Activated CD8-positive, alpha-beta memory T cell treated with anti-CD3 and anti-CD28 coated beads for 24 hours (primary cell): ENCODE measurements around the gene KCNH1.

Experiments used
- DNase-seq: peaks from one replicate; pipeline ENCODE4 v3.0.0-alpha.2; 2020

KCNH1 gene

DNA sequence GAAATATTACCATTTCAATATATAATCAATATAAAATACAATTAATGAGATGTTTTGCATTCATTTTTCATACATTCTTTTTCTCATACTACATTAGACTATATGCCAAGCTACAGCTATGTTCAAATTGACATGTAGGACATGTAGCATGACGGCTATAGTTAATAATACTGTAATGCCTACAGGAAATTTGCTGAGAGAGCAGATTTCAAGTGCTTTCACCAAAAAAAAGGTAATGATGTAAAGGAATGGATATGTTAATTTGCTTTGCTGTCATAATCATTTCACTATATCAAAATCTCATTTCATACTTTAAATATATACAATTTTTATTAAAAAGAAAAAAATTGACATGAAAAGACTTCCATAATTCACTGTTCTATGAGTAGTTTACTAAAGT, 215.1 kb downstream of the KCNH1 start:
- DNase-seq, result no peak

DNA sequence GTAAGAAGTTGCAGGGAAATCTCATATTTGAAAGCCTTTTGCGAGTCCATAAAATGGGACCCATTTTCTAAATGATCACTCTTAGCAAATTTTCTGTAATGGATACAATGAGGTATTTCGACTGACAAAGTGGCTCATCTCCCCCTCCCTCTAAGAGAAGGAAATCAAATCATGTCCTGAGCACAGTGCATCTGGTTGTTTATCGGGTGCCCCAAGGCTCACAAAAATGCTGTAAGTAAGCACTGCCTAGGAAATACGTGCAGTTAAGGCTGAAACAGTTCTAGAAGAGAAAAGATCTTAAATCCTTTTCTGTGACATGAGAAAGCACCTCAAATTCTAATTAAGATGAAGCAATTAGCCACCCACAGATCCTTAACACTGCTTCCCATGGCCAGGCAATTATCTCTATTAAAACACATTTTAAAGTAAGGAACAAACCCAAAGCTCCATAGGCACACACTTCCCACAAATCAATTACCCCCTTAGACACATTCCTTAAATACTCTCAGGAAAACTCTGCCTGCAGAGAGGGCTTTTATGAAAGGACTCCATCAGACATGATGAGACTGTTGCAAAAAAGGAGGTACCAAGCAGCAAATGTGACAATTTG, 216.3 kb downstream of the KCNH1 start:
- no peak for DNase-seq

DNA sequence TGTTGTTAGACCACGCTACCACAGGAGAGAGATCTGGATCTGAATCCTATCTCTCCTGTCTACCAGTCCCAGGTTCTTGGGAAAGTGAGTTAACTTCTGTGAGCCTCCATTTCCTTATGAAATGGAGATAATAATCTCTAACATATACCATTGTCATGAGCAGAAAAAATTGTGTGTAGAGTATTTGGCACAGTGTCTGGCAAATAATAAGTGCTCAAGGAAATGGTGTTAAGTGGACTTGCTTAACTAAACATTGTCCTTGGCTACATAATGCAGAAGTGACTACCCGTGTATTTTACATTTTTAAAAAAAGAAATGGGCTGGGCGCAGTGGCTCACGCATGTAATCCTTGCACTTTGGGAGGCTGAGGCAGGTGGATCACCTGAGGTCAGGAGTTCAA, 217.4 kb downstream of the KCNH1 start:
- DNase-seq, result no peak

DNA sequence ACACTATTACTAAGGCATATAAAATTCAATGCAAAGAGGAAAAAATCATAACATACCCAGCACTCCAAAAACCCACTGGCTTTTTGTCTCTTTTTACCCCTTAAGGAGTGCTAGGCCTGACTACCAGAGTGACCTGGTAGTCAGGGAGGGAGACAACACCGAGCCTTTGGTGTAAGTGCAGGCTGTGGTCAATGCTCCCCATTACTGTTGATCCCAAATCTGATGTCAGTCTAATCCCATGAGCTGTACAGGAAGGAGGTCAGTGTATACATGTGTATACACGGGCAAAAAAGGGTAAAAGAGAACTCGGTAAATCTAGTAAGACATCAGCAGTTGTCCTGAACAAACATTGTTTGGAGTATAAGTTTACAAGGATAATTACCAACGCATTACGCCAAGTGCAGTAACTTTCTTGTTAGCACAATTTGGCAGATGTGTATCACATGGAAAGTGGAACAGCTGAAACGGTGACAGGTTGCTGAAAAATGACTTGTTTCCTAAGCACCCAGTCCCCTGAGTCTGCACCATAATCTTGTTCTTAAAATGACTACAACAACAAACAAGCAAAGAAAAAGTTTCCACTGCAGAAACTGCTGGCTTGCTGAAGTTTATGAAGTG, 217.9 kb downstream of the KCNH1 start:
- no peak for DNase-seq

DNA sequence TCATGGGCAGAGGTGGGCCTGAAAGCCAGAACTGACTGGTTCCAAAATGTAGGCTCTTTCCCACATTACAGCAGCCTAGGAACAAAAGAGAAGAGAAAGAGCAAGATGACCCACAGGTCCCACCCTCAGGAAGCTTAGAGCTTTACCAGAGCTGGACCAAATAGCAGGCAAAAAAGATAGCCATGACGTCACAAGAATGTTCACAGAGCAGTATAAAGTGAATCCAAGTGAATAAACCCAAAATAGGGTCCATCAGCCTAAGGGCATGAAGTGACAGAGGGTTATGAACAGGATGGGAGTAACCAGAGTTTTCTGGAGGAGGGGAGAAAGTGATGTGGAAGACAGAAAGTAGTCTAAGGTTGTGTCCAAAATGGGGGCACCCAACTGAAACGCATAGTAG, 221.2 kb downstream of the KCNH1 start:
- DNase-seq, result no peak

DNA sequence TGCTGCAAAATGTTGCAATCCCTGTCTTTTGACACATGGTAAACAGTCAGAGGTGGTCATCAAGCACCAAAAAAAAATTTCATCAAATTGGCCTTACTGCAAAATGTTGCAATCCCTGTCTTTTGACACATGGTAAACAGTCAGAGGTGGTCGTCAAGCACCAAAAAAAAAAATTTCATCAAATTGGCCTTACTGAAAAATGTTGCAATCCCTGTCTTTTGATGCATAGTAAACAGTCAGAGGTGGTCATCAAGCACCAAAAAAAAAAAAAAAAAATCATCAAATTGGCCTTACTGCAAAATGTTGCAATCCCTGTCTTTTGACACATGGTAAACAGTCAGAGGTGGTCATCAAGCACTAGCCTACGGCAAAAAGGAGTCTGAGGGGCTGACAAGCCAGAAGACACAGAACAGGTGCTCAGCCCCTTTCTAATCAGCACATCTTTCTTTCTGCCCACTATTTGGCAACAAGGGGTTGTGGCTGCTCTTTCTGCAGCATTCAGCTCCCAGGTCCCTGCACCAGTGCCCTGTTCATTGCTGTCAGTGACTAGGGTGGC, 223.8 kb downstream of the KCNH1 start:
- DNase-seq, result no peak

DNA sequence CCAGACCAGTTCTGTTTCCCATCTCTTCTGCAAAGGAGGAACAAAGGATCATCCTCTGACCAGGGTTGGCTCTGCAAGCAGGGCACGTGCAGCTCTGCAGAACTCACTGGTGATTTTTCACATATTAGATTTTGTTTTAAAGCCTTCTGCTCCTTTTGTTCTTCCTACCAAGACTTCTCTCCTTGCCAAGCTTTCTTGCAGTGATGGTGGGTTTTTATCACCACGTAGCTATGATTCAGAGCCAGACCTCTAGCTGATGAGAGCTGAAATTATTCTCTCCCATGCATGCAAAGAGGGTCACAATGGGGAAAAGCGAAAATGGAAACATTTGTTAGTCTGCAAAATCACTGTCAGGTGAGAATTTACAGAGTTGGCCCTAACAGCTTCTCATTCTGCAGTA, 225.2 kb downstream of the KCNH1 start:
- DNase-seq, result no peak

DNA sequence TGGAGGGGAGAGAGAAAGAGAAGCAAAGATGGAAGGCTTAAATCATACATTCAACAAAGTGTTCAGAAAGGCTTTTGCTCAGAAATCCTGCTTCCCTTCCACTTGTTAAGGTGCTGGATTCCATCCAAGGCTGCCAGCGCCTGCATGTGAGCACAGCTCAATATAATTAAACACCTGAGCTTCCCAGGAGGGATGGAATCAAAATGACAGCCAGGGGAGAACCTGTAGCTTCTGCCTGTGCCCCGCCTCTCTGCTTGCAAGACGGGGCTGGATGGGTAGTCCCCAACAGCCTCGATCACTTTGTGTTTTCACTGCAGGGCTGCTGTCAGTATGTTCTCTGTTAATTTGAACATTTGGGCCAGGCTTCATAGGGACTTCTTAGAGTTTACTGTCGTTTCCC, 225.7 kb downstream of the KCNH1 start:
- DNase-seq, result no peak

DNA sequence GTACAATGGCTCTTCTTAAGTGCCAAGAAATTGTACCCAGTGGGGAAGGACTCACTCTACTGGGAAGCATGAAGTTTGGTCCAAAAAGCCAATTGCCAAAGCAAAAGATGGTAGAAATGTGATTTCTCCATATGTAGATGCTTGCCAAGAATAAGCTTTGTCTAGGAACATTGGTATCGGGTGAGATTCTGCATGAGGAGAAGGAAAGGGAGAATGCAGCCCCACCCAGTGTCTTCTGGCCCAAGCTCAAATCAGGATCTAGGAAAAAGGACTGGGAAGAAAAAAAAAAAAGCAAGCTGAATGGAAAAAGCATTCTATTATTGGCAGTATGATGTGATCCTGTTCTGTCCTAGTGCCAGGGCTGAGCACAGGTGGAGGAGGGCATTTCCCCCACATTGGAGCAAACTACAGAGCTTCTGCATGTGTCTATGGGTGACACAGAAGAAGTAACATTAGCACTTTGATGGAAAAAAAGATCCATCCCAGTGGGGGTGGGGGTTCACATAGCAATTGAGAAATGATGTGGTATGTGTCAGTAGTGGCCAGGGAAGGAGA, 226.6 kb downstream of the KCNH1 start:
- DNase-seq, result no peak

DNA sequence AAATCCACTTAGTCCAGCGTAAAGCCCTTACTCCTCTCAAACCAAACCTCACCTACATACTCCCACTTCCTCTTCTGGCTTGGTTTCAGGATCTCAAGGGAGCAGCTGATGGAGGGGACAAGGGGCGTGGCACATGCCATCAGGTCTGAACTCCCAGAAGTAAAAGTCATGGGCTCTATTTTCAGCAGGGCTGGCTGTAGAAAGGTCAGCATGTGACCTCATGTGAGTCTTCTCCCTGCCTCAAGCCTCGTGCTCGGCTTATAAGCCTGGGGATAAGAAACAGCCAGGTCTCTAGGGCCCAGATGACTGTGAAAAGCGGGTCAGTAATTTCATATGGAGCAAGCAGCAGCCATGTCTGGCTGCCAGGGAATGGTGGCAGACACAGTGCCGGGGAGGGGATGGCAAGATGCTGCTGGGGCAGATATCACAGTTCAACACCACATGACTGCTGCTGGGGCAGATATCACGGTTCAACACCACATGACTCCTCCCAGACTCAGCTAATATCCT, 227.9 kb downstream of the KCNH1 start:
- DNase-seq, result no peak

DNA sequence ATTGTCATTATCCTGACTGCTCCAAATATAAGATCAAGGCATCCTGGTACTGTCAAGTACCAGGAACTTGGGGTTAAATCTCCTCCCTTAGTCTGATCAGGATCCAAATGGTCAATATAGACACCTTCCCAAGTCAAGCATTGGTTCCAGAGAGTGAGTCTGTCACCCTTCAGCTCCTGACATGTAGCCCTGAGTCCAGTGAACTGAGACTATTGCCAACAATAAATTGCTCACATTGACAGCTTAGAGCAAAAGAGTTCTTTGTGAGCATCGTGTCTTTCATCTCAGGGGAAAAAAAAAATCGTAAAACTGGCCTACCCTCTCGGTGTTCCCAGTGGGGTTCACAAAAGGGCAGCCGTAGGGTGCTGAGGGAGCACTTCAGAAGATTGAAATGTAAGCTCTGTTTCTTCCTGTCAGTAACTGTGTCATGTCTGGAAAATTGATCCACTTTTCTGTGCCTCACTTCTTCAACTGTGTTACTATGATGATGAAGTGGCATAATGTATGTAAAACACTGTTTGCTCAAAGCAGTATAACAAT, 228.5 kb downstream of the KCNH1 start:
- no peak for DNase-seq

DNA sequence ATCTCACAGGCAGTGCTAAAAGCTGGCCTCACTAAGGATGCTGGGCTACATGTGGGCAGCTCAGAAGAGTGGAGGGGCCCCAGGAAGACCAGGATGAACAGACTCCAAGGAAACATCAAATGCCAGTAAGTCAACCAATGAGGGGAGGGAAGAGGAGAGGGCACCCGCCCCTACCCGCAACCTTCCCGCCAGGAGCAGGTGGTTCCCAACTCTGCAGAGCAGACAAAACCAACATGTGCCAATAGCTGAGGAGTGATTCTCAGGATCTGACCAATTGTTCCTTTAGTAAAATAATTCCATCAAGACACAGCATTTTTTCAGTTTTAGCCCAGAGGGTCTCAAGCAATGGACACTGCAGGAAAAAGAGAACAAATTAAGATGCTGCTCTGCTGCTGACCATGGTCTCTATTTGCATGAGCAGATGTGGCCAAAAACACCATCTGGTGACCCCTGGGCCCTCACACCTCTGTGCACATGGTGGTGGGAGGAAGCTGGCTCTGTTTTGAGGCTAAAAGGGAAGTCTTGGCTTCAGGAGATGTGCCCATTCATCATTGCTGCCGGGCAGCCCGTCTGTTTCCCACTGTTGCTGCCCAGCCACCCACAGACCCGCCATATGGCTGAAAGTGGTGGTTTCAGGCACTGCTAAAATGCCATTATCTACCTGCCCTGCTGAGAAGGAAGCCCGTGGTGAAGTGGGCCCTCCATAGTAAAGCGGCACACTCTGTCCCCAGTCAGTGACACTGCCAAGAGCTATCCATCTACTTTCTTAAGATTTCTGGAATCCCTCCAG, 231.8 kb downstream of the KCNH1 start:
- no peak for DNase-seq

DNA sequence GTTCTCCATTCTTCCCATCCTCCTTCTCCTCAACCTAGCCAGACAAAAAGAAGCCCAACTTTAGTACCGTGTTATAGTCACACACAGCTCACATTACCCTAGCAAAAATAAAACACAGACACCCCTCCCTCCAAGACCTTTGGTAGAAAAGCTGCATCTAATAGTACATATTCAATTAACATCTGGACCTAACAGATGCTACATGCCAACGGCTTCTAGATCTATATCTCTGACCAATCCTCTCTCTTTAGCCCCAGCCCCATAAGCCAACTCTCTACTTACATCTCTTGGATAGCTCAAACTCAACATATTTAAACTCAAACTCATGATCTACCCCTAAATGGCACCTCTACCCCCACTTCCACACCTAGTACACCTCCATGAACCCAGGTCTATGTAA, 233.1 kb downstream of the KCNH1 start:
- no peak for DNase-seq

DNA sequence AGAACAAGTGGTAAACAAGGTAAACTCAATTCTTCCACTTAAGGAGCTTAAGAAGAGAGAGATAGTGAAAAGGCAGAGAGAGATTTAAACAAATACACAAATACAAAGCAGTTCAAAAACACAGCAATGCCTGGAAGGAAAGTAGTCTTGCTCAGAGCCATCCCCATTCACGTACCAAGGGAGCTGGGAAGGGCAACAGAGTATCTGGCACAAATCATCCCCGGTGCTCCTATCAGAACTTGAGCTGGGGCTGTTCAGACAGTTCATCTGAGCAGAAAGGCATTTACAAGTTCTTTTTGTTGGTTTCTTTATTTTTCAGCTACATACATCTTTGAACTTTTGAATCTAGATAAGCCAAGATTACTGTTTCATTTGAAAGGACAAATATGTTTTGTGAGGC, 233.9 kb downstream of the KCNH1 start:
- DNase-seq, result no peak

DNA sequence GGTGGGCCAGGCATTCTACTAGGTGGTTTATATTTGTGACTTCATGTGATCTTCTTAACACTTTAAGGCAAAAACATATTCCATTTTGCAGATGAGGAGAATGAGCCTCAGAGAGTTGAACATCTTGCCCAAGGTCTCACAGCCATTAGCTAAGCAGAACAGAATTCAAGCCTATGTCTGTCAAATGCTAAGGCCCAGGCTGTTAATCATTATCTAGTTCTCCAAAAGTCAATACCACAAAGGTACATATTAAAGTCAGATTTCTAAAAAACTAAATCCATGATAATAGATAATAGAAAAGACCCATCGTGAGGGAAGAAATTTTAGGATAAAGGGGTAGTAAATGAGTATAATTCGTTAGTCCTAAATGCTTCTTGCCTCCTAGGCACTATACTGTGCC, 234.3 kb downstream of the KCNH1 start:
- DNase-seq, result no peak

DNA sequence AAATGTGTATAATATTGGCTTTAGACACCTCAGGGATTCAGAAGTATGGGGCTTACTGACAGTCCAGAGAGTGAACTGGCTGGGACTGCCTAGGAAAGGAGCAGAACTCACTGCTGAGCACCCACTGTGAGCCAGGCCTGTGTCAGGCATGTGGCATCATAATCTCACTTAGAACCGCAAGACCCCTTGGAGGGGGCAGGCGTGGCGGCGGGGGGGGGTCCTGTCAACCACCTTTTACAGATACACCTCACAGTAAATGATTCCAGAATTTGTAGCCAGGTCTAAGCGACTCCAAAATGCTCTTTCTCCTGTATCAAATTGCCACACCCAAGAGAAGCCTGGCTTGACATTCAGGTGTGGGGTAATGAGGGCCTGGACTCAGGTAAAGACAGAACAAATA, 235.5 kb downstream of the KCNH1 start:
- DNase-seq, result no peak

DNA sequence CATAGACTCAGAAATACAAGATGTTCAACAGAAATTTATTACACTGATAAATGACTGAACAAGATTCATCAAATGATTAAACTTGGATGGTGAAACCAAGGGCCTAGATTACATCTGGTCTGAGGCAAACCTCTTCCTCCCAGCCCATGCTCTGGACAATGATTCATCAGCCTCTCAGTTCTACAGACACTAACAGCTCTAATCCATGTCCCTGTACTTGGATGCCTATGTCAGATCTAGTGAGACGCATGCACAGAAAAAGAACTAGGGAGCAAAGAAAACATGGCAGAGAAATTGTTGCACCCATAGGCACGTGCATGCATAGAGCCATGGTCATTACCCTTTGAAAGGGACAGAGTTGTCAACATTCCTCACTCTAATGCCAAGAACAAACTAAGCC, 250.1 kb downstream of the KCNH1 start:
- no peak for DNase-seq

DNA sequence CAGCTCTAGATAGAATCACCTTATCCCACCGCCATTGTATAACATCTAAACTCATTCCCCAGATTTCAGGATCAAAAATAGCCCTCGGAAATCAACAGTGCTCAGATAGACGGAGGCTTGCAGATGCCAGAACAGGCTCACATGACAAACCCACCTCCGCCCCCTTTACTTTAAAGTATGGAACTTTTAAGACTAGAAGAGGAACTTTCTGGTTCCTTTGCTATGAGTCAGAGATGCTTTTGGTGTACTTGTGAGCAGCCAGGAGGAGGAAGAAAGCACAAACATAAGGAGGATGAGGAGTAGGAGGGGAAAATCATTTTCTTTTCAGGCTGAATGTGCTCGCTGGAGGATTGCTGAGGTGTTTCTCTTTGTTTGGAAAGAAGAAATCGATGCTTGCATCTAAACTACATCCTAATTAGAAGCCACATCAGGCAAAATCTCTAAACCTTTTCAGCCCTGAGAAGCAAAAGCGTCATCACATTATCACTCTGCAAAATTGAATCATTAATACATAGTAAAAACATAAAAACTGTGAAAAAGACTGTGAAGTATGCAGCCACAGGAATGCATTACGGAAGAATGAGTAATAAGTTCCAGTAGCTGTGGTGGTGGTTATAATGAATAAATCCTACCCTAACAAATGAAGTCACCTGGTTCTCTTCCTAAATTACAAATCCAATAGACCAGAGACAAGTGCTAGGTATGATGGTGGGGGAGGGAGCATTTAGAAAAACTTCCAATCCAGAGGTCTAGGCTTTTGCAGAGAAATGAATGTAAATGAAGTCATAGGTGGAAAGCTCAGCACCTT, 251.3 kb downstream of the KCNH1 start:
- no peak for DNase-seq

DNA sequence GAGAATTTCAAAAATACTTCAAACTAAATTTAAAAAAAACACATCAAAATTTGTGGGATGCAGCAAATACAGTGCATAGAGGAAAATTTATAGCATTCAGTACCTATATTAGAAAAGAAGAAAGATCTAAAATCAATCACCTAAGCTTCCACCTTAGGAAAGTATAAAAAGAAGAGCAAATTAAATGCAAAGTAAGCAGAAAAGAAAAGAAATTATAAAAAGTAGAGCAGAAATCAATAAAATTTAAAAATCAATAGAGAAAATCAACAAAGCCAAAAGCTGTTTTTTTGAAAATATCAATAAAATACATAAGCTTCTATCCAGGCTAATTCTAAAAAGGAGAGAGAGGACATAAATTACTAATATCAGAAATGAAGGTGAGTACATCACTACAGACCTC, 255.4 kb downstream of the KCNH1 start:
- DNase-seq, result no peak

DNA sequence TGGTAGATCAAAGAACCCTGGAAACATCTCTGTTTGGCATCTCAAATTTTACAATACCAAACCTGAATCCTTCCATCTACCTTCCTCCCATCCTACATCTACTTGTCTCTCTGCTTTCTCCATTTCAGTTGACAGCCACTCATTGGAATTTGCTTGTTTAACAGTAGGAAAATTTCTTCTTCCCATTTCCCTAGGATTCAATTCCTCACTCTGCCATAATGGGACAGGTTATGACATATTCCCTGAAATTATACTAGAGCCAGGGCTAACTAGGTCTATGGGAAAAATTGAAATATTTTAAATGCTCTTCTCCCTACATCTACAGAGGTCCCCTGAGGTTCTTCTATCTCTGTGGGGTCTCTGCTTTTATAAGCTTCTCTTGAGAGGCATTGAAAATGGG, 257.7 kb downstream of the KCNH1 start:
- DNase-seq, result no peak

DNA sequence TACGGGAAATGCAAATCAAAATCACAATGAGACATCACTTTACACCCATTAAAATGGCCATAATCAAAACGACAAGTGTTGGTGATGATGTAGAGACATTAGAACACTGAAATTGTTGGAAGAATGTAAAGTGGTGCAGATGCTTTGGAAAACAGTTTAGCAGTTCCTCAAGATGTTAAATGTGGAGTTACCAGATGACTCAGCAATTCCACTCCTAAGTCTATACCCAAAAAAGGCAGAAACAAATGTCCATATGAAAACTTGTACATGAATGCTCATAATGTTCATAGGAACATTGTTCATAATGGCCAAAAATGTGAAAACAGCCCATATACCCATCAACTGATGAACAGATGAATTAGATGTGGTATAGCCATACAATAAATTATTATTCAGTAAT, 267.4 kb downstream of the KCNH1 start:
- no peak for DNase-seq

DNA sequence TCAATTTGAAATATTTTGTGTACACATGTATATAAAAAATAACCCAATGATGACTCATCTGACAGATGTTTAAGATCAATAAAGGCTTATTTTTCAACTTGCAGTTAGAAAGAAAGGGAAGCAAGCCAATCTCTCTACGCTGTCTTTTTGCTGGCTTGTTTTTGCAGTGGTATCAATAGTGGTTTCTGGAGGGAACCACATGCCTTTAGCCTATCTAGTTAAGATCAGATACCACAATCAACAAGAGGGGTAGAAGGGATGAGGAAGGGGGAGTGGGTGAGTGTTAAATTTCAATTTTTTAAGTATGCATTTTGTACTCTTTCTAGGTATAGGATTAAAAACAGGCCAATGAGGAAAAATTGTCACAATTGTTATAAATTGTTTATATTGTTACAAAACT, 276.2 kb downstream of the KCNH1 start:
- DNase-seq, result no peak
